HL-60 (cell line): ENCODE data around the gene ALG12.

Experiments used
- DNase-seq, 2 experiments: peaks; one replicate each; pipeline ENCODE4 v3.0.0-alpha.2; 2010 to 2020; ENCODE audit warnings: low read depth in 1 of 2, low spot score in 1 of 2
- H3K27ac ChIP-seq: fragments of 250-450 bp; sonication (Bioruptor Pico); replicated peaks from 2 replicates; pipeline ENCODE4 v1.5.1; 2020; ENCODE audit warnings: mild to moderate bottlenecking, moderate library complexity
- H3K27me3 ChIP-seq: fragments of 250-450 bp; sonication (Bioruptor Pico); 2 replicates; pipeline ENCODE4 v1.5.1; 2021; ENCODE audit warnings: mild to moderate bottlenecking, moderate library complexity; ENCODE audit not compliant: insufficient read depth, poor library complexity, severe bottlenecking
- H3K4me3 ChIP-seq: replicated peaks from 2 replicates; pipeline ENCODE4 v1.5.1; 2011; ENCODE audit warnings: mild to moderate bottlenecking, control low read depth, low read length; ENCODE audit not compliant: insufficient read depth
- GABPA ChIP-seq: IDR thresholded peaks from 2 replicates; pipeline ENCODE4 v1.6.1; 2012; ENCODE audit warnings: low read depth
- POLR2AphosphoS5 ChIP-seq: IDR thresholded peaks from 2 replicates; pipeline ENCODE4 v1.6.1; 2012; ENCODE audit warnings: low read depth
- SPI1 ChIP-seq: IDR thresholded peaks from 2 replicates; pipeline ENCODE4 v1.6.1; 2012; ENCODE audit warnings: low read depth, mild to moderate bottlenecking, borderline replicate concordance
- TF ChIP-seq, protein P1 (sequence below): IDR thresholded peaks from 2 replicates; pipeline ENCODE4 v1.6.1; 2012; ENCODE audit warnings: low read depth; ENCODE audit not compliant: insufficient replicate concordance
- TF ChIP-seq, protein P2 (sequence below): IDR thresholded peaks from one replicate; pipeline ENCODE4 v1.5.1; 2011; ENCODE audit warnings: low read length, control low read depth, inconsistent platforms; ENCODE audit not compliant: insufficient read depth

ALG12 gene

DNA sequence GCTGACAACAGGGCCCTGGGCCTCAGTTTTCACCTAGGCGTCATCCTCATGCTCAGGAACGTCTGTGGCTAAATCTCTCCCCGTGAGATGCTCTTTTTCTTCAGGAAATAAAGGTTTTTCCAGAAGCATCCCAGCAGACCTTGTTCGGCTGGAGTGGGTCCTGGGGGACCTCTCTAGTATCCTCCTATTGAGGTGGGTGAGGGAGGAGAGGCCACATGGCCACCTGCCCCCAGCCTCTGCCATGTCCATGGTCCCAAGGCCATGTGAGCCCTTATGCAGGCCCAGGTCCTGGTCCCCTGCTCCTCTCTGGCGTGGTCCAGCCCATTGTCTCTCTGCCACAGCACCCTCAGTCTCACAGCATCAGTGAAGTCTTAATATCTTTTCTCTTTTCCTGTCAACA lies 22.0 kb downstream of the ALG12 start:
- Histone ChIP-seq H3K27me3 (no peaks in the 10 kb centered on the region), H3K27ac (no peak overlapping the region), H3K4me3 (no peak overlapping the region)
- no peak for DNase-seq
- no peak for TF ChIP-seq SPI1
- TF ChIP-seq, protein P1, sequence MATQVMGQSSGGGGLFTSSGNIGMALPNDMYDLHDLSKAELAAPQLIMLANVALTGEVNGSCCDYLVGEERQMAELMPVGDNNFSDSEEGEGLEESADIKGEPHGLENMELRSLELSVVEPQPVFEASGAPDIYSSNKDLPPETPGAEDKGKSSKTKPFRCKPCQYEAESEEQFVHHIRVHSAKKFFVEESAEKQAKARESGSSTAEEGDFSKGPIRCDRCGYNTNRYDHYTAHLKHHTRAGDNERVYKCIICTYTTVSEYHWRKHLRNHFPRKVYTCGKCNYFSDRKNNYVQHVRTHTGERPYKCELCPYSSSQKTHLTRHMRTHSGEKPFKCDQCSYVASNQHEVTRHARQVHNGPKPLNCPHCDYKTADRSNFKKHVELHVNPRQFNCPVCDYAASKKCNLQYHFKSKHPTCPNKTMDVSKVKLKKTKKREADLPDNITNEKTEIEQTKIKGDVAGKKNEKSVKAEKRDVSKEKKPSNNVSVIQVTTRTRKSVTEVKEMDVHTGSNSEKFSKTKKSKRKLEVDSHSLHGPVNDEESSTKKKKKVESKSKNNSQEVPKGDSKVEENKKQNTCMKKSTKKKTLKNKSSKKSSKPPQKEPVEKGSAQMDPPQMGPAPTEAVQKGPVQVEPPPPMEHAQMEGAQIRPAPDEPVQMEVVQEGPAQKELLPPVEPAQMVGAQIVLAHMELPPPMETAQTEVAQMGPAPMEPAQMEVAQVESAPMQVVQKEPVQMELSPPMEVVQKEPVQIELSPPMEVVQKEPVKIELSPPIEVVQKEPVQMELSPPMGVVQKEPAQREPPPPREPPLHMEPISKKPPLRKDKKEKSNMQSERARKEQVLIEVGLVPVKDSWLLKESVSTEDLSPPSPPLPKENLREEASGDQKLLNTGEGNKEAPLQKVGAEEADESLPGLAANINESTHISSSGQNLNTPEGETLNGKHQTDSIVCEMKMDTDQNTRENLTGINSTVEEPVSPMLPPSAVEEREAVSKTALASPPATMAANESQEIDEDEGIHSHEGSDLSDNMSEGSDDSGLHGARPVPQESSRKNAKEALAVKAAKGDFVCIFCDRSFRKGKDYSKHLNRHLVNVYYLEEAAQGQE, result no peak

GRCh38 chr22:49894322-49895054 lies 23.8 kb downstream of the ALG12 start:
- no peak overlapping the region for H3K27ac ChIP-seq
- no peak overlapping the region for H3K4me3 ChIP-seq
- TF ChIP-seq GABPA, result no peak
- peak; percentile 44; the same call in 1 of the 2 replicates for TF ChIP-seq POLR2AphosphoS5
- H3K27me3 ChIP-seq, result no peaks in the 10 kb centered on the region
- no peak for DNase-seq

GRCh38 chr22:49893025-49893424 lies 25.2 kb downstream of the ALG12 start:
- H3K27ac ChIP-seq, result no peak overlapping the region
- TF ChIP-seq, protein P2, sequence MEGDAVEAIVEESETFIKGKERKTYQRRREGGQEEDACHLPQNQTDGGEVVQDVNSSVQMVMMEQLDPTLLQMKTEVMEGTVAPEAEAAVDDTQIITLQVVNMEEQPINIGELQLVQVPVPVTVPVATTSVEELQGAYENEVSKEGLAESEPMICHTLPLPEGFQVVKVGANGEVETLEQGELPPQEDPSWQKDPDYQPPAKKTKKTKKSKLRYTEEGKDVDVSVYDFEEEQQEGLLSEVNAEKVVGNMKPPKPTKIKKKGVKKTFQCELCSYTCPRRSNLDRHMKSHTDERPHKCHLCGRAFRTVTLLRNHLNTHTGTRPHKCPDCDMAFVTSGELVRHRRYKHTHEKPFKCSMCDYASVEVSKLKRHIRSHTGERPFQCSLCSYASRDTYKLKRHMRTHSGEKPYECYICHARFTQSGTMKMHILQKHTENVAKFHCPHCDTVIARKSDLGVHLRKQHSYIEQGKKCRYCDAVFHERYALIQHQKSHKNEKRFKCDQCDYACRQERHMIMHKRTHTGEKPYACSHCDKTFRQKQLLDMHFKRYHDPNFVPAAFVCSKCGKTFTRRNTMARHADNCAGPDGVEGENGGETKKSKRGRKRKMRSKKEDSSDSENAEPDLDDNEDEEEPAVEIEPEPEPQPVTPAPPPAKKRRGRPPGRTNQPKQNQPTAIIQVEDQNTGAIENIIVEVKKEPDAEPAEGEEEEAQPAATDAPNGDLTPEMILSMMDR, result no peak
- TF ChIP-seq, protein P1, result no peak
- TF ChIP-seq POLR2AphosphoS5, result no peak
- no peak for TF ChIP-seq GABPA
- no peak for TF ChIP-seq SPI1
- no peaks in the 10 kb centered on the region for H3K27me3 ChIP-seq
- no peak overlapping the region for H3K4me3 ChIP-seq
- no peak for DNase-seq

DNA sequence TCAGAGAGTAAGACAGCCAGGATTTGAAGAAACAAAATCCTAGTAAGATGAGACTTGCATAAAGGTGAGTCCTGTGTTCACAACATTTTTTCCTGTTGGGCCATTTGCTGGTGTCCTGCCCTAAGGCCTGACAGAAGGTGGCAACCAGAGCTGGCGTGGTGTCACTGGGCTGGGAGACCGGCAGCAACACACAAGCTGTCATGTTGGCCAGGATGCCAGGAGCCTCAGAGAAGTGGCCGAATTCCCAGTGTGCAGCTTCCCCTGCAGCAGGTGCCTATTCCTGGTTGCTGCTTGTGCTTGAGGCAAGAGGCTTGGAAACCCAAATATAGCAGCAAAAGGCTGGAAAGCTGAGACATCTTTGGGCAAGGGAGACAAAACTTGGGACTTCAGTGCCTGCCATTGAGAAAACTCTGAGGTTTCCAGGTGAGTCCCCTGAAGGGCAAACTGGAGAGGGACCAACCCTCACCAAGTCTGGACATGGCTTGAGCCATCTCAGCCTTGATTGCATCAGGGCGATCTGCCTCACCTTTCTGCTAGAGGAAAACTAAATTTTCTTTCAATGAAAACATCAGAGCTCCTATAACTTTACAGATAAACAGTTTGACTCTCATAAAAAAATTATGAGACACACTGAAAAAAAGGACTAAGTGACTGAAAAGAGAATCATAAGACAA lies 25.9 kb downstream of the ALG12 start:
- Histone ChIP-seq H3K27ac (no peak overlapping the region), H3K27me3 (no peaks in the 10 kb centered on the region), H3K4me3 (no peak overlapping the region)
- no peak for DNase-seq
- TF ChIP-seq, protein P2, result no peak
- TF ChIP-seq, protein P1, result no peak
- TF ChIP-seq GABPA, result no peak
- TF ChIP-seq SPI1, result no peak
- TF ChIP-seq POLR2AphosphoS5, result no peak
